Measurements from ENCODE around the gene SHC2.

The SHC2 gene

GRCh38 chr19:460877-461720 is at the start of gene SHC2:
Gene SHC2 (minus strand): TSS chr19:461033. CDS start chr19:460996, 37 bp downstream.
- DNase-seq: no peak

- DNase-seq: no peak
These were observed 47.6 kb upstream of the SHC2 start for GRCh38 chr19:508204-509150.

DNA sequence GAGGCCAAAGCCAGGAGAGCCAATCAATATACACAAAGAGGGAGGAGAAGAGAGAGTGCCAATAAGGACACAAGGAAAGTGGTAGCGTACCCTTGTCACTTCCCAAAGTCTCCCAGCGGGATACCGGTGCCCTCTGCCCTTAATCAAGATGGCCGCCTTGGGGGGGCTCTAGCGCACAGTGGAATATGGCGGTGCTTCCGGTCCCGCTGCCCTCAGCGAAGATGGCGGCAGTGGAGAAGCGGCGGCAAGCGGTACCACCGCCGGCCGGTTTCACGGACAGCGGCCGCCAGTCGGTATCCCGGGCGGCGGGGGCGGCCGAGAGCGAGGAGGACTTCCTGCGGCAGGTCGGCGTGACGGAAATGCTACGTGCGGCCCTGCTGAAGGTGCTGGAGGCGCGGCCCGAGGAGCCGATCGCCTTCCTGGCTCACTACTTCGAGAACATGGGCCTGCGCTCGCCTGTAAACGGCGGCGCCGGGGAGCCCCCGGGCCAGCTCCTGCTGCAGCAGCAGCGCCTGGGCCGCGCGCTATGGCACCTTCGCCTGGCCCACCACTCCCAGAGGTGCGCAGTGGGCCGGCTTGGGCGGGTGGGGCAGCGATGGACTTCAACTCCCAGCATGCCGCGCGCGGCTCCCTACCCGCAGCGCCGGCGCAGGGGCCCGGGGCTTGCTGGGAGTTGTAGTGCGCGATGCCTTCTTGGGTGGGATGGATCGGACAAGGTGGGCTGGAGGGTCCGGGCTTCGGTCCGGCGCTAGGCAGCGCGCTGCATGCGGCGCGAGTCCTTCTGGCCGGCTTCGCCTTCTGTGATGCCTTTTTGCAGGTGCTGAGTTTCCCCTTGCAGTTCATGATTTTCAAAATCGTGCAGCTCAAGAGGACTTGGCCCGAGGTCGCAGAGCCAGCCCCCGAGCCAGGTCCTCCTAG is 46.7 kb upstream of the SHC2 start, which contains the start of gene TPGS1:
TPGS1 (plus strand) TSS at position 212 of the 918 bp plus-strand sequence; CDS start at position 222, 10 bp downstream.
- DNase-seq: peak; percentile 70

DNA sequence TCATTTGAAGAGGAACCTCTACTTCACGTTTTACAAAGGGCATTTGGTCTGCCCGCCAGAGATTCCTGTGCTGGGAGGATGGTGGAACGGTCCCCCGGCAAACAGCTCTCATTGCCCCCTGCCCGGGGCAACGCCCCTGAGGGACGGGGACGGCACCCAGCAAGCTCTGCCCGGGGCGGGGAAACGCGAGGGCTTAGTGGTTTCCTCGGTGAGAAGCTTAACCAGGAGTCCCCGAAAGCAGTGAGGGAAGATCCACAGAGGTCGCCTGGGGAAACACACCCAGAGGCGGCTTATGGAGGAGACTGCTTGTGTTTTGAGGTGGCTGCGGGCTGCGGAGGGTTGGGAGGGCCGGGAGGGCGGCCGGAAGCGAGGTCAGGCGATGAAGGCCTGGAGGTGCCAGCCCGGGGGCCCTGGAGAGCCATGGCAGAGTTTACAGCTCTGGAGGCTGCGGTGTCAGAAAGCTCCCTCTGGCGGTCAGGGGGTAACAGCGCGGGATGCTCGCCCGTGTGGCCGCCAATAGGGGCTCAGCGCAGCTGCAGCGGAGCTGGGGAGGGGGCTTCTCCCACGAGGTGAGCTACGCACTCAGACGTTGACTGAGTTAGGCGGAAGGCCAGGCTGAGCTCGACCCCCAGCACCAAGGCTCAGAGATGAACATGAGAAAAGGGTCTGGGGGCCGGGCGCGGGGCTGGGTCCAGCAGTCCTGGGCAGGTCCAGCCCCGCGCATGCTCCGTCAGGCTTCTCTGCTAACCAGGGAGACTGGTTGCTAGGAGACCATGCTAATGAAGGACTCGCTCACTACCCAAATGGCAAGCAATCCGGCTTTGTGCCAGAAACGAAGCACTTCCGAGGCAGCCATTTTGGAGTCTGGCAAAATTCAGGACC is 45.8 kb upstream of the SHC2 start:
- peak; percentile 97 for DNase-seq

DNA sequence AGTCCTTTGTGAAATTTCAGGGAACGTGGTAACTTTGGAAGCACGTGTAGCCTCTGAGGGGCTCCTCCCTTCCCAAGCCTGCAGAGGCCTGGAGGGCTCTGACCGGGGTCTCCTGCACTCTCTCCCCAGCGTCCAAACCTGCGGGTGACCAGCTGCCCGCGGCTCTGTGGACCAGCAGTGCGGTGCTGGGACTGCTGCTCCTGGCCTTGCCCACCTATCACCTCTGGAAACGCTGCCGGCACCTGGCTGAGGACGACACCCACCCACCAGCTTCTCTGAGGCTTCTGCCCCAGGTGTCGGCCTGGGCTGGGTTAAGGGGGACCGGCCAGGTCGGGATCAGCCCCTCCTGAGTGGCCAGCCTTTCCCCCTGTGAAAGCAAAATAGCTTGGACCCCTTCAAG is 43.8 kb upstream of the SHC2 start:
- no peak for DNase-seq

DNA sequence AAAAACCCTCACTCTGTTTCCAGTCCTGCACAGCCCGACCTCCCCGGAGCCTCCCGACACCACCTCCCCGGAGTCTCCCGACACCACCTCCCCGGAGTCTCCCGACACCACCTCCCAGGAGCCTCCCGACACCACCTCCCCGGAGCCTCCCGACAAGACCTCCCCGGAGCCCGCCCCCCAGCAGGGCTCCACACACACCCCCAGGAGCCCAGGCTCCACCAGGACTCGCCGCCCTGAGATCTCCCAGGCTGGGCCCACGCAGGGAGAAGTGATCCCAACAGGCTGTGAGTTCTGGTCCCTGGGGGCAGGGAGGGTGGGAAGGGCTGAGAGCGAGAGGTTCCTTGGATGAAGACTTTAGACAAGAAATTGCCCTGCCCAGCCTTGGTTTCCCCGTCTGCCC is 40.8 kb upstream of the SHC2 start:
- no peak for DNase-seq

DNA sequence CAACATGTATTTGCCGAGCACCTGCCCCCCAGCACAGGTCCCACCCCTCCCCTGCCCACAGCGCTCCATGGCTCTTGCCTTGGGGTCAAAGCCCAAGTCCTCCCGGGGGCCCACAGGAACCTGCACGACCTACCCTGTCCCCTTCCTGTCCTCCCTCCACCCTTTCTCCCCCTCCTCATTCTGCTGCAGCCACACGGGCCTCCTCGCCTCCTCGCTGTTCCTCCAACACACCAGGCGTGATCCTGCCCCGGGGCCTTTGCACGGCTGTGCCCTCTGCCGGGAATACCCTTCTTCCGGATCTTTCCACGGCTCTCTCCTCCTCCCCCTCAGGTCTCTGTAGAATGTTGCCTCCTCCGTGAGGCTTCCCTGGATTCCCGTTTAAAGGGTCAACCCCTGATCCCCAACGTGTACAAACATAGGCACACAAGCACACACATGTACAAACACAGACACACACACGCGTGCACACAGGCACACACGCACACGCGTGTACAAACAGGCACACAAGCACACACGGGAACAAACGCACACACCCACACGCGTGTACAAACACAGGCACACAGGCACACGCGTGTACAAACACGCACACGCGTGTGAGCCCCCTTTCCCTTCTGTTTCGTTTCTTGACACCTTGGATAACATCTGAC is 38.3 kb upstream of the SHC2 start:
- DNase-seq: no peak

DNA sequence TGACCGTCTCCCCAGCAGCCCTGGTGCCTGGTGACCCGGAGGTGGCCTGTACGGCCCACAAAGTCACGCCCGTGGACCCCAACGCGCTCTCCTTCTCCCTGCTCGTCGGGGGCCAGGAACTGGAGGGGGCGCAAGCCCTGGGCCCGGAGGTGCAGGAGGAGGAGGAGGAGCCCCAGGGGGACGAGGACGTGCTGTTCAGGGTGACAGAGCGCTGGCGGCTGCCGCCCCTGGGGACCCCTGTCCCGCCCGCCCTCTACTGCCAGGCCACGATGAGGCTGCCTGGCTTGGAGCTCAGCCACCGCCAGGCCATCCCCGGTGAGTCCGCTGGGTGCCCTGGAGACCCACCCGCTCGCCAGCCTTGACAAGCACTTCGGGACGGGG is 37.7 kb upstream of the SHC2 start:
- no peak for DNase-seq

DNA sequence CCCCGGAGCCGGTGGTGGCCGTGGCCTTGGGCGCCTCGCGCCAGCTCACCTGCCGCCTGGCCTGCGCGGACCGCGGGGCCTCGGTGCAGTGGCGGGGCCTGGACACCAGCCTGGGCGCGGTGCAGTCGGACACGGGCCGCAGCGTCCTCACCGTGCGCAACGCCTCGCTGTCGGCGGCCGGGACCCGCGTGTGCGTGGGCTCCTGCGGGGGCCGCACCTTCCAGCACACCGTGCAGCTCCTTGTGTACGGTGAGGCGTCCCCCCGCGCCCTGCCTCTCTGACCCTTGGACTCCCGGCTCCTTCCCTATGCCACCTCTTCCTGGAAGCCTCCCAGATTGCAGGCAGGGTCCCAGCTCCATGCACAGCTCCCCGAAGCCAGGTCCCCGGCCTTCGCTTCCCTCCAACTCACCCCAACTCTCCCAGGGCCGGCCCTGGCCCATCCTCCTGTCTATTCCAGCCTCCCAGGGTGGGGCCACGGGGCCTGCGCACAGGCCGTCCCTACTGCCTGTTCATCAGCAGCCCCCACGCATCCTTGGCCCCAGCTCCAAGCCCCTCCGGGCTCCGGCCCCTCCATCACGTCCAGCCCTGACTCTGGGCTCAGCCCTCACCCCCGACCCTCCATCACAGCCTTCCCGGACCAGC is 37.2 kb upstream of the SHC2 start:
- no peak for DNase-seq

GRCh38 chr19:497491-497868 is 36.6 kb upstream of the SHC2 start:
- no peak for DNase-seq

DNA sequence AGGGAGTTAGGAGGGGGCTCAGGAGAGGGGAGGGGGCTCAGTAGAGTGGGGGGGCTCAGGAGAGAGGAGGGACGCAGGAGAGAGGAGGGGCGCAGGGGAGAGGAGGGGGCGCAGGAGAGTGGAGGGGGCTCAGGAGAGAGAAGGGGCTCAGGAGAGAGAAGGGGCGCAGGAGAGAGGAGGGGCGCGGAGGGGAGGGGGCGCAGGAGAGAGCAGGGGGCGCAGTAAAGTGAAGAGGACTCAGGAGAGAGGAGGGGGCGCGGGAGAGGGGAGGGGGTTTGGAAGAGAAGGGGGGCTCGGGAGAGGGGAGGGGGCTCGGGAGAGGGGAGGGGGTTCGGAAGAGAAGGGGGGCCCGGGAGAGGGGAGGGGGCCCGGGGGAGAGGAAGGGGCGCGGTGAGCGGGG is 36.2 kb upstream of the SHC2 start:
- no peak for DNase-seq

- no peak for DNase-seq
These were observed 35.4 kb upstream of the SHC2 start, which contains the start of gene MADCAM1 for GRCh38 chr19:496112-496665. Gene MADCAM1 (plus strand): TSS chr19:496486. CDS start chr19:496500, 14 bp downstream.

DNA sequence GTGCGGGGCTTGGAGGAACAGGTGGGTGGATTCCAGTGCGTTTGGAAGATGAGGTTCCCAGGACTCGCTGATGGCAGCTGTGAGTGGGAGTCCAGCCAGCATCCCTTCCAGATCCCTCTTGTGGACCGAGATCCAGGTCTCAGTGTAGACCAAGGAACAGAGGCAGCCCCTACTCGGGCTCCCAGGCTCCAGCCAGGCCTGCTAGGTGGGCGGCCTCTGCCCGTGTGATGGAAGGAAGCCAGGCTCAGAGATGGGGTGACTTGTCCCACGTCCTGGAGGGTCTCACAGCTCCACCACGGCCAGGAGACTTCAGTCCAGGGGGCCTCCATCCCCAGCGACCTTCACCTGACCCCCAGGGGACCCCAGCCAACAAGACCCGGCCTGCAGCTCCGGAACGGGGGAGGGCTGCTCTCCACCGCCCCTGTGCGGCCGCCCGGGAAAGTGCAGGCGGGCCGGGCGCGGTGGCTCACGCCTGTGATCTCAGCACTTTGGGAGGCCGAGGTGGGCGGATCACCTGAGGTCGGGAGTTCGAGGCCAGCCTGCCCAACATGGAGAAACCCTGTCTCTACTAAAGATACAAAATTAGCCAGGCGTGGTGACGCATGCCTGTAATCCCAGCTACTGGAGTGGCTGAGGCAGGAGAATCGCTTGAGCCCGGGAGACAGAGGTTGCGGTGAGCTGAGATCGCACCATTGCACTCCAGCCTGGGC is 34.7 kb upstream of the SHC2 start:
- DNase-seq: peak; percentile 30

DNA sequence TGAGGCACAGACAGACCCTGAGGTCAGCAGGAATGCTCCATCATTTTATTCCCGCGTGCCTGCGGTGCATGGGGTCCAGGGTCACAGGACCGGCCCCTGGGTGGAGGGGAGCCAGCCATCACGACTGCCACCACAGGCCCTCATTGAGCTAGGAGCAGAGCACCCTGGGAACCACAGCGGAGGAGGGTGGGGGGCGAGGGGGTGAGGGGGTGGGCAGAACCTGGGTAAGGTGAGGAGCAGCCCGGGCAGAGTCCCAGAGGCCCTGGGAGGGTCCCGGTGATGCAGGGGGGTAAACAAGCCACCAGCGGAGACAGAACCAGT is 34.2 kb upstream of the SHC2 start:
- DNase-seq: no peak

DNA sequence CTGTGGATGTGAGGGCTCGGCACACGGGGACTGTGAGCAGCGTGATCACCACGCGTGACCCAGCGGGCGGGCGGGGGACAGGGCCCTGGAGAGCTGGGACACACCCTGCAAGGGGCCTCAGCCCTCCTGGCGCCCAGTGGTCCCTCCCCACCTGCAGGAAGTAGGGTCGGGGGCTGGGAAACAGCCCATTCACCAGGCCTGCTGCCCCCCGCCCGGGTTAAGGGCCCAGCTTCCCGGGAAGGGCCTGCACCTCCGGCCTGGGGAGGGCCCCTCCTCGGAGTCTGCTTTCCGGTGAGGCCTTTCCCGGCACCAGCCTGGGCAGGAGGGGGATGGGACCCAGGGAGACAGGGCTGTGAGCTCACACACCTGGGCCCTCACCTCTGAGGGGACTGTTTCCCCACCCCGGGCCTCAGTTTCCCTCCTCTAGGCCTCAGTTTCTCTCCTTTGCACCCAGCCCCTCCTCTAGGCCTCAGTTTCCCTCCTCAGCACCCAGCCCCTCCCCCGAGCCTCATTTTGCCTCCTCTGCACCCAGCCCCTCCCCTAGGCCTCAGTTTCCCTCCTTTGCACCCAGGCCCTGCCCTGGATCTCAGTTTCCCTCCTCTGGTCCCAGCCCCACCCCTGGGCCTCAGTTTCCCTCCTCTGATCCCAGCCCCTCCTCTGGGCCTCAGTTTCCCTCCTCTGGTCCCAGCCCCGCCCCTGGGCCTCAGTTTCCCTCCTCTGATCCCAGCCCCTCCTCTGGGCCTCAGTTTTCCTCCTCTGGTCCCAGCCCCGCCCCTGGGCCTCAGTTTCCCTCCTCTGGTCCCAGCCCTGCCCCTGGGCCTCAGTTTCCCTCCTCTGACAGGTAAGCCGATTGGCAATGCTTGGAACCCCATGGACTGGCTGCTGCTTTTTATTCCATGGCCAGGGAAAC is 33.6 kb upstream of the SHC2 start:
- DNase-seq: no peak

DNA sequence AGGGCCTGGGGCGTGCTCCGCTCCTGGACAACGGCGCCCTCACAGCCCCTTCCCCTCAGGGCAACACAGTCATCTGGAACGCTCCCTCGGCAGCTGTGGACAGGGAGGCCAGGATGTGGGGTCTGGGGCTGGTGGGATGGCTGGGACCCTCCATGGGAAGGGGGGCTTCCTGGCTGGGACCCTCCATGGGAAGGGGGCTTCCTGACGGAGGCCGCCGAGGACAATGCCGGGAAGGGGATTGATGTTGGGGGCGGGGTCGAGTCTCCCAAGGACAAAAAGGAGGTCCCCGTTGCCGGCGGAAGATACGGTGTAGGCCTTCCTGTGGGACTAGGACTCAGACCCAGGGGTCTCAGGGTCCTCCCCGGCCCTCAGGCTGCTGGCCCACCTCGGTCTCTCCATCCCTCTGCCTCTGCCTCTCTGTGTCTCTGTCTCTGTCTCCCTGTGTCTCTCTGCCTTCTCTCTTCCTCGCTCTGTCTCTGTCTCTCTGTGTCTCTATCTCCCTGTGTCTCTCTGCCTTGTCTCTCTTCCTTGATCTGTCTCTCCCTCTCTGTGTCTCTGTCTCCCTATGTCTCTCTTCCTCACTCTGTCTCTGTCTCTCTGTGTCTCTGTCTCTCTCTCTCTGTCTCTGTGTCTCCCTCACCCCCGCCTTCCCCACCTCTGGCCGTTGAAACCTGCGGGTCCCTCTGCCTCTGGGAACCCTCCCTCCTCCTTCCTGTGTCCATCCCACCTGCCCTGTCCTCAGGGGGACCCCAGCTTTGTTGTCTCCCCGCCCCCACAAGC is 32.7 kb upstream of the SHC2 start:
- DNase-seq: no peak

- DNase-seq: no peak
These were observed 31.3 kb upstream of the SHC2 start for GRCh38 chr19:492091-492531.

Measured in CD4-positive, alpha-beta T cell treated with Interferon gamma for 1 hour (primary cell).